Stomach smooth muscle (tissue), 2 donors: Measurements from ENCODE around the gene CCDC51.

Experiments used
- H3K27ac ChIP-seq: one replicate; pipeline ENCODE4 v1.7.0; 2013; ENCODE audit warnings: mild to moderate bottlenecking, low read length, inconsistent platforms
- H3K27me3 ChIP-seq, 2 donors: one replicate each; pipeline ENCODE4 v1.7.0; 2013; ENCODE audit warnings: low read length in 2 of 2; ENCODE audit not compliant: insufficient read depth in 2 of 2, control insufficient read depth in 1 of 2
- H3K36me3 ChIP-seq, 2 donors: one replicate each; pipeline ENCODE4 v1.7.0; 2013; ENCODE audit warnings: low read length in 2 of 2; ENCODE audit not compliant: control insufficient read depth in 2 of 2, insufficient read depth in 2 of 2
- H3K4me1 ChIP-seq: one replicate; pipeline ENCODE4 v1.7.0; 2013; ENCODE audit warnings: low read length; ENCODE audit not compliant: control insufficient read depth, insufficient read depth
- H3K4me3 ChIP-seq, 2 donors: one replicate each; pipeline ENCODE4 v1.7.0; 2013; ENCODE audit warnings: low read length in 2 of 2
- H3K9ac ChIP-seq, 2 donors: one replicate each; pipeline ENCODE4 v1.7.0; 2013; ENCODE audit warnings: low read length in 2 of 2, mild to moderate bottlenecking in 1 of 2
- H3K9me3 ChIP-seq, 2 donors: one replicate each; pipeline ENCODE4 v1.7.0; 2013; ENCODE audit warnings: low read length in 2 of 2; ENCODE audit not compliant: control insufficient read depth in 2 of 2
- donor health status: healthy.
- donor health status: Pancreatic carcinoma.

Gene CCDC51

GRCh38 chr3:48419597-48419996, 20.3 kb downstream of the CCDC51 start:
- Histone ChIP-seq H3K27ac (no peak overlapping the region), H3K4me3 (no peak overlapping the region), H3K9ac (no peak overlapping the region), H3K27me3 (no peaks in the 10 kb centered on the region), H3K4me1 (peaks cover 33% of the 10 kb centered on the region), H3K36me3 (peaks cover 13 to 50% of the 10 kb centered on the region in 2 donors), H3K9me3 (no peaks in the 10 kb centered on the region)

DNA sequence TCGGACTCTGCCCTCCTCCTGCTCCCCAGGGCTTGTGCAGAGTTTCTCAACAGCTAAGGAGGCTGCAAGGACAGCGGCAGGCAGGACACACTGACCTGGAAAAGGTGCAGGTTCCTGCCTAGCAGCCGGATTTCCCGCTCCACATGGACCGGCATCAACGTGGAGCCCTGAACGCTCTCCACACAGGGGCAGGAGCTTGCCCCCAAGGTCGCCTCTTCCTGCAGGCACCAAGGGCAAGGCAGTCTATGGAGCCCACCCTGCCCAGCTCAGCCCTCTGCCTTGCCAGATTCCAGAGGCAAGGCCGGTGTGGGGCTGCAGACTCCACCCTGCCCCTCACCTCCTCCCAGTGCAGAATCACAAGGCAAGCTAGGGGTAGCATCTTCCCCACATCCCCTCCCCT, 20.8 kb downstream of the CCDC51 start:
- no peaks in the 10 kb centered on the region for H3K27me3 ChIP-seq
- no peak overlapping the region for H3K9ac ChIP-seq
- H3K9me3 ChIP-seq, result no peaks in the 10 kb centered on the region
- peaks cover 32% of the 10 kb centered on the region for H3K4me1 ChIP-seq
- H3K4me3 ChIP-seq, result no peak overlapping the region
- peaks cover 13 to 54% of the 10 kb centered on the region in 2 donors for H3K36me3 ChIP-seq
- no peak overlapping the region for H3K27ac ChIP-seq

GRCh38 chr3:48418651-48419050, 21.3 kb downstream of the CCDC51 start:
- H3K27me3 ChIP-seq, result no peaks in the 10 kb centered on the region
- peak overlapping the region; percentile 18 for H3K27ac ChIP-seq
- no peak overlapping the region for H3K9ac ChIP-seq
- no peaks in the 10 kb centered on the region for H3K9me3 ChIP-seq
- no peak overlapping the region for H3K4me3 ChIP-seq
- peaks cover 32% of the 10 kb centered on the region for H3K4me1 ChIP-seq
- H3K36me3 ChIP-seq, result peaks cover 13 to 54% of the 10 kb centered on the region in 2 donors

DNA sequence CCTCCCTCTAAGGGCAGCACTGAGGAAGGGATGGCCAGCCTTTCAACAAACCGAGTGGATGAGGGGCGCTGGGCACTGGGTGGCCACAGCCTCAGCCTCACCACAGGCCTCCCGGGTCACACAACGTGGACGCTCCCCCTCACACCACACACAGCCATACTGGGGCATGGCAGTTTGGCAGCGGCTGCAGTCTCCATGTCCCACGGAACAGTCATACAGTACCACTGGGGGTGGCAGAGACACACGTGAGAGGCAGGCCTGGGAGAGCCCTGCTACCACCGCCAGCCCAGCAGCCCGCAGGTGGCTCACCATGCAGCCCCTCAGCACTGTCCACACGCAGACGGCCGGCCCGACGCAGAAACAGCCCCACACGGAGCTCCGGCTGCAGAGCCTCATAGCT, 21.8 kb downstream of the CCDC51 start:
- Histone ChIP-seq H3K9me3 (no peaks in the 10 kb centered on the region), H3K27ac (peak overlapping the region; percentile 18), H3K27me3 (no peaks in the 10 kb centered on the region), H3K4me1 (peaks cover 32% of the 10 kb centered on the region), H3K4me3 (no peak overlapping the region), H3K9ac (no peak overlapping the region), H3K36me3 (peaks cover 11 to 54% of the 10 kb centered on the region in 2 donors)

- no peaks in the 10 kb centered on the region for H3K27me3 ChIP-seq
- no peak overlapping the region for H3K4me3 ChIP-seq
- H3K9me3 ChIP-seq, result no peaks in the 10 kb centered on the region
- H3K27ac ChIP-seq, result peak overlapping the region; percentile 18
- peaks cover 11 to 58% of the 10 kb centered on the region in 2 donors for H3K36me3 ChIP-seq
- H3K9ac ChIP-seq, result no peak overlapping the region
- H3K4me1 ChIP-seq, result peaks cover 28% of the 10 kb centered on the region
Observed at GRCh38 chr3:48417529-48418108, 22.3 kb downstream of the CCDC51 start.

DNA sequence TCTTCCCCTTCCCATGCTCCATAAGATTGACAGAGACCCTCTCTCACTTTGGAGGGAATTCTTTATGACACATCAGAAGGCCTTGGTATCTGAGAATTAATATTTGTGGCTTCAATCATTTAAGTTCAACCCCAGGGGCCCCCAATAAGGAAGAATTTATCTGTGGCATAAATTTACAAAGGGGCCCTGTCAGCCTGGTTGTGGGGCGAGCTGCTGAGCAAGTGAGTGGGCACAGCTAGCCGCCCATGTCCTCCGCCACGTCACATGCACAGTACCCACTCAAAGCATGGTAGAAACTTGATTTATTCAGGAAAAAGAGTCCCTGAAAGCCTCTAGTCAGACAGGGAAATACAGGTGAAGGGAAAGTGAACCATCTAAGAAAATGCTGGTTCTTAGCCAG, 23.4 kb downstream of the CCDC51 start:
- H3K4me3 ChIP-seq, result no peak overlapping the region
- H3K27me3 ChIP-seq, result no peaks in the 10 kb centered on the region
- H3K9ac ChIP-seq, result no peak overlapping the region
- peaks cover 22 to 66% of the 10 kb centered on the region in 2 donors for H3K36me3 ChIP-seq
- H3K9me3 ChIP-seq, result no peaks in the 10 kb centered on the region
- H3K4me1 ChIP-seq, result peaks cover 24% of the 10 kb centered on the region
- H3K27ac ChIP-seq, result no peak overlapping the region

- Histone ChIP-seq H3K27ac (peak overlapping the region; percentile 46), H3K9me3 (no peaks in the 10 kb centered on the region), H3K4me1 (peaks cover 24% of the 10 kb centered on the region), H3K36me3 (peaks cover 23 to 70% of the 10 kb centered on the region in 2 donors), H3K9ac (no peak overlapping the region), H3K4me3 (no peak overlapping the region), H3K27me3 (no peaks in the 10 kb centered on the region)
Observed at GRCh38 chr3:48416091-48416505, 23.8 kb downstream of the CCDC51 start.

- H3K36me3 ChIP-seq, result peaks cover 24 to 71% of the 10 kb centered on the region in 2 donors
- no peak overlapping the region for H3K4me3 ChIP-seq
- no peak overlapping the region for H3K9ac ChIP-seq
- H3K27me3 ChIP-seq, result no peaks in the 10 kb centered on the region
- H3K9me3 ChIP-seq, result no peaks in the 10 kb centered on the region
- peak overlapping the region; percentile 46 for H3K27ac ChIP-seq
- peaks cover 24% of the 10 kb centered on the region for H3K4me1 ChIP-seq
Observed at GRCh38 chr3:48415251-48415953, 24.5 kb downstream of the CCDC51 start.

DNA sequence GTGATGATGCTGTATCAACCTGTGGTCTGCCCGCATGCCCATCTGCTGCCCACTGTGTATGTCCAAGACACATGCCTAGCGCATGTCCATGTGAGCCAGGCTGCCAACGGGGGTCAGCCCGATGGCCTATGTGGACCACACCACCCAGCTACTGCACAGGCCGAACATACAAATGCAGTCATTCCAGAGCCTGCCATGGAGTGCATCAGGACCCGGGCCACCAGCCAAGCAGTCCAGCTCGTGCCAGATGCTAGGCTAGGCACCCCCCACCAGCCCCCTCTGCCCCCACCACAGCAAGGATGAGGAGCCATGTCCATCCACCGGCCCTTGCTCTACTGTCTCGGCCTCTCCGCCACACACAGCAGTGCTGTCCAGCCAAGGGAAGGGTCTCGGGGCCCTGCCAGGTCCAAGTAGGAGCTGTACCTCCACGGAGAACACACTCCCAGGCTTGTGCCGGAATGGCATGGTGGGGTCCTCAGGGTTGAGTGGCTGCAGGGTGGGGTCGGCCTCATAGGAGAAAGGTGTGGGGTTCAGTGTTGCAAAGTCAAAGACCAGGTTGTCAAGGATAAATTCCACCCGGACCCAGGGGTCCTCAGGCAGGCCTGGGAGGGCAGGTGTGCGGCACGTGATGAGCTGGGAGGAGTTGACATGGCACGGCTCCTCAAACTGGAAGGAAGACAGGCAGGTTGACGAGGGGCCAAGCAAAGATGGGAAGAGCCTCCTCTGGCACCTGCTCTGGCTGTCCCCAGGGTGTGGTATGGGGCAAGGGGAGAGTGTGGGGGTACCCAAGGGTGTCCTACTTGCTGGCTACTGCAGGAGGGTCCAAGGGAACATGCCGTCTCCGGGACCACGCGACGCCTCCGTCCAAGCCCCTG, 25.3 kb downstream of the CCDC51 start:
- Histone ChIP-seq H3K27ac (peak overlapping the region; percentile 64), H3K27me3 (no peaks in the 10 kb centered on the region), H3K4me3 (peak overlapping the region in 1 of 2 donors; percentile 29), H3K4me1 (peaks cover 24% of the 10 kb centered on the region), H3K9me3 (no peaks in the 10 kb centered on the region), H3K36me3 (peaks cover 29 to 79% of the 10 kb centered on the region in 2 donors), H3K9ac (no peak overlapping the region)

GRCh38 chr3:48413611-48414010, 26.3 kb downstream of the CCDC51 start:
- peaks cover 22% of the 10 kb centered on the region for H3K4me1 ChIP-seq
- H3K9me3 ChIP-seq, result no peaks in the 10 kb centered on the region
- no peaks in the 10 kb centered on the region for H3K27me3 ChIP-seq
- H3K36me3 ChIP-seq, result peaks cover 37 to 80% of the 10 kb centered on the region in 2 donors
- H3K9ac ChIP-seq, result no peak overlapping the region
- peak overlapping the region; percentile 64 for H3K27ac ChIP-seq
- H3K4me3 ChIP-seq, result no peak overlapping the region
